Liver (tissue), 3 donors: ENCODE results near the gene ITIH1.

Experiments used
- EGR1 ChIP-seq, 2 donors: IDR thresholded peaks; 2 replicates each; pipeline ENCODE4 v1.6.1; 2016 to 2018; ENCODE audit warnings: antibody characterized with exemption in 2 of 2, low read depth in 2 of 2
- GABPA ChIP-seq, 2 donors: IDR thresholded peaks in 1 of 2; conservative IDR thresholded peaks in 1 of 2; 2 replicates each; pipeline ENCODE4 v1.6.1; 2016; ENCODE audit warnings: antibody characterized with exemption in 2 of 2, mild to moderate bottlenecking in 1 of 2, moderate library complexity in 1 of 2
- HNF4A ChIP-seq, 2 donors: conservative IDR thresholded peaks; 2 replicates each; pipeline ENCODE4 v1.6.1; 2016; ENCODE audit warnings: antibody characterized with exemption in 2 of 2, mild to moderate bottlenecking in 2 of 2
- JUND ChIP-seq, 2 donors: IDR thresholded peaks; 2 replicates each; pipeline ENCODE4 v1.6.1; 2016; ENCODE audit warnings: antibody characterized with exemption in 2 of 2
- SP1 ChIP-seq: IDR thresholded peaks from 2 replicates; pipeline ENCODE4 v1.6.1; 2018; ENCODE audit warnings: antibody characterized with exemption, mild to moderate bottlenecking
- TF ChIP-seq, protein P1 (sequence below): fragments of 150-350 bp; IDR thresholded peaks from 2 replicates; pipeline ENCODE4 v1.5.1; 2017; ENCODE audit warnings: improper control_type of control experiment, low read depth, low read length; ENCODE audit not compliant: missing input control
- TF ChIP-seq, protein P2 (sequence below): IDR thresholded peaks from 2 replicates; pipeline ENCODE4 v1.6.1; 2016; ENCODE audit warnings: antibody characterized with exemption
- TF ChIP-seq, protein P3 (sequence below): IDR thresholded peaks from 2 replicates; pipeline ENCODE4 v1.6.1; 2016; ENCODE audit warnings: antibody characterized with exemption
- TF ChIP-seq, protein P4 (sequence below): IDR thresholded peaks from 2 replicates; pipeline ENCODE4 v1.6.1; 2016; ENCODE audit warnings: antibody characterized with exemption, mild to moderate bottlenecking
- donor health status: healthy.
- donor health status: healthy.

DNA sequence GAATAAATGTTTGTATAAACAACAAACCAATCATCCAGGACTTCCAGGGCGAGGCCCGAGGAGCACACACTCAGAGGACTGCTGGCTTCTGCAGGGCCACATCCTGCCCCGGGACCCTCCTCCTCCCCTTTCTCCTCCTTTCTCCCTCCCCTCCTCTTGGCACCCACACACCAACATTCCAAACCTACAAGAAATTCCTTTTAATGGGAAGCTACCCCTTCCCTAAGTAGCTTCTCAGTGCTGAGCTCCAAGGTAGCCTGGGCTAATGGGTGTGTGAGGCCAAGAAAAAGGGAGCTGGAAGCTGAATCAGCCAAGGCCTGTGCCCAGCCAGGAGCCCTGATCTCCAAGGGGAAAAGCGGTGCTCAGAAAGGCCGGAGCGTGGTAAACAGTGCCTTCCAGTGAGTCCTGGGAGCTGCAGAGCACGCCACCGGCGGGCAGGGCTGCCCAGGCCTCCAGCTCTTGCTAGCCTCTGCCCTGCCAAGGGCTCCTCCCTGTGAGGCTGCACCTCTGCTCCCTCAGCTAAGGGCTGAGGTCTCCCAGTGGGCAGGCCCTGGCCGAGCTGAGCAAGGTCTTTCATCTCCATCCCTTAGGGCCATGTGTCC lies 21.1 kb downstream of the ITIH1 start:
- TF ChIP-seq, protein P1, sequence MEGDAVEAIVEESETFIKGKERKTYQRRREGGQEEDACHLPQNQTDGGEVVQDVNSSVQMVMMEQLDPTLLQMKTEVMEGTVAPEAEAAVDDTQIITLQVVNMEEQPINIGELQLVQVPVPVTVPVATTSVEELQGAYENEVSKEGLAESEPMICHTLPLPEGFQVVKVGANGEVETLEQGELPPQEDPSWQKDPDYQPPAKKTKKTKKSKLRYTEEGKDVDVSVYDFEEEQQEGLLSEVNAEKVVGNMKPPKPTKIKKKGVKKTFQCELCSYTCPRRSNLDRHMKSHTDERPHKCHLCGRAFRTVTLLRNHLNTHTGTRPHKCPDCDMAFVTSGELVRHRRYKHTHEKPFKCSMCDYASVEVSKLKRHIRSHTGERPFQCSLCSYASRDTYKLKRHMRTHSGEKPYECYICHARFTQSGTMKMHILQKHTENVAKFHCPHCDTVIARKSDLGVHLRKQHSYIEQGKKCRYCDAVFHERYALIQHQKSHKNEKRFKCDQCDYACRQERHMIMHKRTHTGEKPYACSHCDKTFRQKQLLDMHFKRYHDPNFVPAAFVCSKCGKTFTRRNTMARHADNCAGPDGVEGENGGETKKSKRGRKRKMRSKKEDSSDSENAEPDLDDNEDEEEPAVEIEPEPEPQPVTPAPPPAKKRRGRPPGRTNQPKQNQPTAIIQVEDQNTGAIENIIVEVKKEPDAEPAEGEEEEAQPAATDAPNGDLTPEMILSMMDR = no peak
- TF ChIP-seq, protein P2, sequence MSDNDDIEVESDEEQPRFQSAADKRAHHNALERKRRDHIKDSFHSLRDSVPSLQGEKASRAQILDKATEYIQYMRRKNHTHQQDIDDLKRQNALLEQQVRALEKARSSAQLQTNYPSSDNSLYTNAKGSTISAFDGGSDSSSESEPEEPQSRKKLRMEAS = no peak
- no peak for TF ChIP-seq JUND (IDR thresholded peaks at IDR 0.05)
- TF ChIP-seq HNF4A (conservative IDR thresholded peaks at IDR 0.05) = no peak
- no peak for TF ChIP-seq GABPA (IDR thresholded peaks at IDR 0.05 in 1 of 2, conservative IDR thresholded peaks at IDR 0.05 in 1 of 2)
- TF ChIP-seq, protein P3, sequence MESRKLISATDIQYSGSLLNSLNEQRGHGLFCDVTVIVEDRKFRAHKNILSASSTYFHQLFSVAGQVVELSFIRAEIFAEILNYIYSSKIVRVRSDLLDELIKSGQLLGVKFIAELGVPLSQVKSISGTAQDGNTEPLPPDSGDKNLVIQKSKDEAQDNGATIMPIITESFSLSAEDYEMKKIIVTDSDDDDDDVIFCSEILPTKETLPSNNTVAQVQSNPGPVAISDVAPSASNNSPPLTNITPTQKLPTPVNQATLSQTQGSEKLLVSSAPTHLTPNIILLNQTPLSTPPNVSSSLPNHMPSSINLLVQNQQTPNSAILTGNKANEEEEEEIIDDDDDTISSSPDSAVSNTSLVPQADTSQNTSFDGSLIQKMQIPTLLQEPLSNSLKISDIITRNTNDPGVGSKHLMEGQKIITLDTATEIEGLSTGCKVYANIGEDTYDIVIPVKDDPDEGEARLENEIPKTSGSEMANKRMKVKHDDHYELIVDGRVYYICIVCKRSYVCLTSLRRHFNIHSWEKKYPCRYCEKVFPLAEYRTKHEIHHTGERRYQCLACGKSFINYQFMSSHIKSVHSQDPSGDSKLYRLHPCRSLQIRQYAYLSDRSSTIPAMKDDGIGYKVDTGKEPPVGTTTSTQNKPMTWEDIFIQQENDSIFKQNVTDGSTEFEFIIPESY = no peak
- TF ChIP-seq EGR1 (IDR thresholded peaks at IDR 0.05; ENCODE audit: low read depth in 2 of 2) = no peak
- TF ChIP-seq, protein P4, sequence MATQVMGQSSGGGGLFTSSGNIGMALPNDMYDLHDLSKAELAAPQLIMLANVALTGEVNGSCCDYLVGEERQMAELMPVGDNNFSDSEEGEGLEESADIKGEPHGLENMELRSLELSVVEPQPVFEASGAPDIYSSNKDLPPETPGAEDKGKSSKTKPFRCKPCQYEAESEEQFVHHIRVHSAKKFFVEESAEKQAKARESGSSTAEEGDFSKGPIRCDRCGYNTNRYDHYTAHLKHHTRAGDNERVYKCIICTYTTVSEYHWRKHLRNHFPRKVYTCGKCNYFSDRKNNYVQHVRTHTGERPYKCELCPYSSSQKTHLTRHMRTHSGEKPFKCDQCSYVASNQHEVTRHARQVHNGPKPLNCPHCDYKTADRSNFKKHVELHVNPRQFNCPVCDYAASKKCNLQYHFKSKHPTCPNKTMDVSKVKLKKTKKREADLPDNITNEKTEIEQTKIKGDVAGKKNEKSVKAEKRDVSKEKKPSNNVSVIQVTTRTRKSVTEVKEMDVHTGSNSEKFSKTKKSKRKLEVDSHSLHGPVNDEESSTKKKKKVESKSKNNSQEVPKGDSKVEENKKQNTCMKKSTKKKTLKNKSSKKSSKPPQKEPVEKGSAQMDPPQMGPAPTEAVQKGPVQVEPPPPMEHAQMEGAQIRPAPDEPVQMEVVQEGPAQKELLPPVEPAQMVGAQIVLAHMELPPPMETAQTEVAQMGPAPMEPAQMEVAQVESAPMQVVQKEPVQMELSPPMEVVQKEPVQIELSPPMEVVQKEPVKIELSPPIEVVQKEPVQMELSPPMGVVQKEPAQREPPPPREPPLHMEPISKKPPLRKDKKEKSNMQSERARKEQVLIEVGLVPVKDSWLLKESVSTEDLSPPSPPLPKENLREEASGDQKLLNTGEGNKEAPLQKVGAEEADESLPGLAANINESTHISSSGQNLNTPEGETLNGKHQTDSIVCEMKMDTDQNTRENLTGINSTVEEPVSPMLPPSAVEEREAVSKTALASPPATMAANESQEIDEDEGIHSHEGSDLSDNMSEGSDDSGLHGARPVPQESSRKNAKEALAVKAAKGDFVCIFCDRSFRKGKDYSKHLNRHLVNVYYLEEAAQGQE = no peak
- TF ChIP-seq SP1 = no peak
